Activated T-helper 1 cell treated with Interleukin-2 at 50 U/mL for 16 hours (primary cell): Measurements from ENCODE around the gene REL.
"Not testable (repeated sequence)": the region's sequence is repeated elsewhere in the genome, so short reads cannot be mapped to it uniquely, and the experiment has no call there.

Experiments used
- DNase-seq: peaks from one replicate; pipeline ENCODE4 v3.0.0-alpha.2; 2020; ENCODE audit warnings: low read depth

REL gene

DNA sequence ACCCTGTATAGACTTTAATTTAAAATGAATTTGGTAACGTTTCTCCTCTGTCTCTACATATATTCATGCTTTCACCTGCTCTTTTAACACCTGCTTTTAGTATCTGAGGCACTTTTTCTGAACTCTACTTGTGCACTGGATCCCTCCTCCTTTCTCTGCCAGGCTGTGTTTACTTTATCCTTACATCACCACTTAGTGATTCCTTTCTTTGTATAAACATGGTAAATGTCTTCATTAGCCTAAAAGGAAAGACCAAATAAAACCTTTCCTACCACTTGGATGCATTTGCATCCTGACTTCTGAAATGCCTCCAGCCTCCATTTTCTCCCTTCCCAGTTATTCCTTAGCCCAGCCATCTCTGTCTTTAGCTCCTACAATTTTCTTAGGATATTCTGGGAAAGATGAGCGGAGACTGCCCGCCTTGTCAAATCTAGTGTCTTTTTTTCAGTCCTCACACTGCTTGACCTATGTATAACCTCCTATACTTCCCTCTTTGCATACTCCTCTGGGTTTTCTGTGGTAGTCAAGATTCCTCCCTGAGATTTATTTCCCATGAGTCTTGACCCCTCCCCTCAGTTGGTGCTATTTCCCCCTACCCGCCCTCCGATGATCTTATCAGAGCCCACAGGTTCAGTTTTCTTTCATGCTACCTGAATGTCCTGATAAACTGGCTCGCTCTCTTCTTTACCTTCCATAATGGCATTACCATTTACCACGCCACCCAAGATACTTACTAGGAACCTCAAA, 44.8 kb downstream of the REL start:
- DNase-seq, result no peak

DNA sequence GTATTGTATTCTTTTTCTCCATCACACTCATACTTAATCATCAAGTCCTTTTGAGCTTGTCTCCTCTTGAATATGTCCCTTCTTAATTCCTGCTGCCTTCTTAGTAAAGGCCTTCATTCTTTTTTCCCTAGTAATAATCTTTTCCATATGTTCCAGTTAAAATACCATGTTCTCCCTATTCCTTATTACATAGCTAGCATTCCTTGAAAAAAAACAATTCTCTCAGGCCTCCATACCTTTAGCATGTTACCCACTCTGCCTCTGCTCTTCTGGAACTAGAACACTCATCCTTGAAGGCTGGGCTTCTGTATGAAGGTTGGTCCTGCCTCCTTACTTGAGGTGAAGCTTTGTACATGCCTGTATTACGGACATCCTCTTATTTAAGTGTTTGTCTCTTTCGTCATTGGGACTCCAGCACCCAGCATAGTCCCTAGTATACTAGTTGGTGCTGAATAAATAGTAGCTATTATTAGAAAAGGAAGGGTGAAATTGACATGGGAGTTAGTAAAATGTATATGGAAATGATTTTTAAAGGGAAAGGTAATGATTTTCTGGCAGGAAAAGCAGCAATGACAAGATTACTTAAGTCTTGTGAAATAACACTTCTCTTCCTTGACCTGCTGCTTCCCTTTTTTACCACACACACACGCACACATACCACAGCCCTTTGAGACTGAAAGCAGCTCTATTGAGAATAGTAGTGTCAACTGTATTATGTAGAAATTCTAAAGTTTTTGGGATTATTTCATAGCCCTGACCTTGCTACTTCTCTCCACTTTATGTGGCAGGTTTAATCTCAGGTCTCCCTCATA, 45.6 kb downstream of the REL start:
- no peak for DNase-seq

DNA sequence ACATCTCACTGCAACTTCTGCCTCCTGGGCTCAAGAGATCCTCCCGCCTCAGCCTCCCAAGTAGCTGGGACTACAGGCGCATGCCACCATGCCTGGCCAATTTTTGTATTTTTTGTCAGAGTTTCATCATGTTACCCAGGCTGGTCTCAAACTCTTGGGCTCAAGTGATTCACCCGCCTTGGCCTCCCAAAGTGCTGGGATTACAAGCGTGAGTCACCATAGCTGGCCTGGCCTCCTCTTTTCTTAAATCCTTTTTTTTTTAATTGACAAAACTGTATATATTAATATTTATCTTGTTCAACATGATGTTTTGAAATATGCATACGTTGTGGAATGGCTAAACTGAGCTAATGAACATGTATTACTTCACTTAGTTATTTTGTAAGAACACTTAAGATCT, 50.7 kb downstream of the REL start:
- DNase-seq, result not testable (repeated sequence)

DNA sequence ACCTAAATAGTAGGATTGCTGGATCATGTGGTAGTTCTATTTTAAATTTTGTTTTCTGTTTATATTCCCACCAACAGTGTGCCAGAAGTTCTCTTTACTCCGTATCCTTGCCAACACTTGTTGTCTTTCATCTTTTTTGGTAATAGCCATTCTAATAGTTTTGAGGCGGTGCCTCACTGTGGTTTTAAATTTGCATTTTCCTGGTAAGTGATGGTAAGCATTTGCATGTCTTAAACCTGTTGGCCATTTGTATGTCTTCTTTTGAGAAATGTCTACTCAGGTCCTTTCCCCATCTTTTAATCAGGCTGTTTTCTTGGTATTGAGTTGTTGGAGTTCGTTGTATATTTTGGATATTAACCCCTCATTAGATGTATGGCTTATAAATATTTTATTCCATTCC, 51.6 kb downstream of the REL start:
- DNase-seq, result no peak

DNA sequence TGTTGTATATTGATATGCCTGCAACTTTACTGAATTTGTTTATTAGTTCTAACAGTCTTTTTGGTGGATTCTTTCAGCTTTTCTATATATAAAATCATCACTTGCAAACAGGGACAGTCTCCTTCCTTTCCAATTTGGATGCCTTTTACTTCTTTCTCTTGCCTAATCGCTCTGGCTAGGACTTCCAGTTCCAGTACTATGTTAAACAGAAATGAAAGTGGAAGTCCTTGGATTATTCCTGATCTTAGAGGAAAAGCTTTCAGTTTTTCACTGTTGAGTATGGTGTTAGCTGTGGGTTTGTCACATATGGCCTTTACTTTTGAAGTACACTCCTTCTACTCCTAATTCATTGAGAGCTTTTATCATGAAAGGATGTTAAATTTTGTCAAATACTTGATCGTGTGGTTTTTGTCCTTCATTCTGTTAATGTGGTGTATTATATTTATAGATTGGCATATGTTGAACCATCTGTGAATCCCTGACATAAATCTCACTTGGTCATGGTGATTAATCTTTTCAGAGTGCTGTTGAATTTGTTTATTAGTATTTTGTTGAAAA, 52.9 kb downstream of the REL start:
- no peak for DNase-seq

DNA sequence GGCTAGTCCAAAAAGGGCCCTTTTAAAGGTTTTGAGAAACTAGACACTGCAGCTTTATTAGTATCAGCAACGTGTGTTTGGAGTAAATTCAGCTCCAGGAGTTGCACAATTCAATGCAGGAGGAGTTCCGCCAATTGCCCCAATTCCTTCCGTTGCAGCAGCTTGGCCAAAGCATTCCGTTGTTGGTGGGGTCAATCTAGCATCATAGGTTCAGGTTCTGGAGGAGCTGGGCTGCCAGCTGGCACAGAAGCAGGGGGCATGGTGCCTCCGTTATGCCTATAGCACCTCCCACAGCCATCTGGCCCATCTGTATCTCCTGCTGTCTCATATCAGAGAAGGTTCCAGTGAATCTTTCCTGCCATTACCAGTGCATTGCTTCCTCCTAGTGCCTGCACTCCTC, 55.4 kb downstream of the REL start:
- DNase-seq, result no peak

DNA sequence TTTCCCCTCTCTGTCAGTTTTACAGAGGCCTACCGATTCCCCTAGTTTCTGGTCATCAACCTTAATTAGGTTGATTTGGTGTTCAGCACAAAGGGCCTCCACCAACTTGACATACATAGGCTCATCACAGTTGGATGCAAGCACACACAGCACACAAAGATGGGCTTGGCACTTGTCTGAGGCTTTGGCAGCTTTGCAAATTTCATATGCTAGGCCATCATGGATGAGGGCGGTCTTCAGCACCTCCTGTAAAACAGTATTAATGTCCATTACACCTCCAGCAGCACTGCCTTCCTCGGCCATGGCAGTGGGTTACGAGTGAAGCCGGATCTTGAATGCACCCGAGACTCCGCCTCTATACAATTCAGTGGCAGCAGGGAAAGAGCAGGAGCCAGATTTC, 56.9 kb downstream of the REL start:
- no peak for DNase-seq

DNA sequence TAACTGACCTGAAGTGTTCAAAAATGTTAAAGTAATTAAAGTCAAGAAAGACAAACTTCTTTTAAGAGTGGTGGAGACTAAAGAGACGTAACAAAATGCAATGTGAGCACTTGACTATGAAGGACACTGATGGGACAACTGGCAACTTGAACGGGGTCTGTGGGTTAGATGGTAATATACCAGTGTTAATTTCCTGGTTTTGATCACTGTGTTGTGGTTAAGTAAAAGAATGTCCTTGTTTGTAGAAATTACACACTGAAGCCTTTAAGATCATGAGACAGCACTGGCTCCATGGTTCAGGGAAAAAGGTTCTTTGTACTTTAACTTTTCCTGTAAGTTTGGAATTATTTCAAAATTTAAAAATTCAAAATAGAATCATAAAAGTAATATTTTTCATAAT, 58.2 kb downstream of the REL start:
- no peak for DNase-seq

DNA sequence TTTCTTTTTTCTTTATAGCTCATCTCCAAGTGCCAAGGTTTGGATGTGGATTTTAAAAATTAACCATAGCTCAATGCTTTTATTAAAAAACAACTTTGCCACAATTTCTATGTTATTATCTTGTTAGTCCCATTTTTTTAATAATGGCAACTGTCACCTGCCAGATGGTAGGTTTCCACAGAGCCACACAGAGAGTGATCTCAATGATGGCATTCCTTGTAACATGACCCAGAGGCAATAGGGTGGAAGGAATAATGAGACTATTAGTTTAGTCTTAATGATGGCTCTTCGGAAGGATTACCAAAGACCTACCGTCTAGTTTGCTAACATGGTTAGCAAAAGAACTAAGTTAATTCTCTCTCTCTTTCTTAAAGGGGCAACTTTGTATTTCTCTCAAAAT, 64.0 kb downstream of the REL start:
- no peak for DNase-seq

DNA sequence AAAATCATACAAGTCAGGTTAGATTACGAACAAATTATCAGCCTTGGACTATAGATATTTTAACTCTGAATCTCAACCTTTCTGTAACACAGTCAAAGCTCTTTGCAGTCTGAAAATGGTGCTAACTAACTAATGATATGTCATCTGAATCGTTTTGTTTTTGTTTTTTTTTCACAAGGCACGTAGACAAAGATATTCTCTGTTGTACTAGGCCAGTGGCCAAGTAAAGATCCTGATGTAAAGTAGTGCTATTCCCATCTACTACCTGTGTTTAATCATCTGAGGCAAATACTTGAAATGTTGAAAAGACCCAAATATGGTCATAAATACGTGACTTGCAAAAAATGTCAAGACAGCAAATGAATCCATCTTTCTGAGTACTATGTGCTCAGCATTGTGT, 65.7 kb downstream of the REL start:
- no peak for DNase-seq

DNA sequence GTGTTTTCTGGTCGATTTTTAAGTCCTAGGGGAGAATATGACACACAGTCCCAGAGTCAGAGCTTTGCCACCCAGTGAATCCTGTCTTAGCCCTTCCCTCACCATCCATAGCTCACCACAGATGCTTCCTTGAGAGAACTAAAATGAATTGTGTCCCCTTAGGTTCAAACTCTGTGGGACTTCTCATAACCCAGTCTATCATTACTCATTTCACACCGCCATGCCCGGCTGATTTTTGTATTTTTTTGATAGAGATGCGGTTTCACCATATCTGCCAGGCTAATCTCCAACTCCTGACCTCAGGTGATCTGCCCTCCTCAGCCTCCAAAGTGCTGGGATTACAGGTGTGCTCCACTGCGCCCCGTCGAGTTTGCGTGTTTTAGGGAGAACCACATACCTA, 66.8 kb downstream of the REL start:
- DNase-seq, result no peak

DNA sequence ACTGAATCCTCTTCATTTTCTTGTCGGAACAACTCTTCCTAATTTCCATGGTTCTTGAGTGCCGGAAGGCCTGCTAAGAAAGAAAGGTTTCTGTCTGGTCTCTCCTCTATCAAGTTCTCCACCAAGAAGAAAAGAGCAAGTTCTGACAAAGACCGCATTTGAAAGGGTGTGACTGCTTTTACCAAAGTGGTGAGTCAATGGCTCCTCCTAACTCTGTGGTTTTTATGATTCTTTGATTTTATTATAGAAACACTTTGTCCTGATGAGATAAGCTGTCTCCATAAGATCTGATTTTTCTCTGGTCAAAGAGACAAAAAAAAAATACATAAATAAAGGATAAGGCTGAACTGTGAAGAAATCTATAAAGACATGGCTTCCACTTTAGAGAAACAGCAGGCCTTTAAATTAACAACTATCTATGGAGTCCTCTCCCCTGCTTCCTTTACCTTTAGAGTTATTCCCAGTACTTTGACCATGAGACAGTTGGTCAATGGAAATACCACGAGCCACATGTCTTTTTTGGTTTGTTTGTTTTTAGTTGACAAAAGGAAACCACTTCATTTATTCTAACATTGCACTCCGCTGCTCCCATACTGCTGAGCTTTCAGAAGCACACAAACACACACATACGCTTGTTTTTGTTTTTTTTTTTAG, 67.7 kb downstream of the REL start:
- no peak for DNase-seq

DNA sequence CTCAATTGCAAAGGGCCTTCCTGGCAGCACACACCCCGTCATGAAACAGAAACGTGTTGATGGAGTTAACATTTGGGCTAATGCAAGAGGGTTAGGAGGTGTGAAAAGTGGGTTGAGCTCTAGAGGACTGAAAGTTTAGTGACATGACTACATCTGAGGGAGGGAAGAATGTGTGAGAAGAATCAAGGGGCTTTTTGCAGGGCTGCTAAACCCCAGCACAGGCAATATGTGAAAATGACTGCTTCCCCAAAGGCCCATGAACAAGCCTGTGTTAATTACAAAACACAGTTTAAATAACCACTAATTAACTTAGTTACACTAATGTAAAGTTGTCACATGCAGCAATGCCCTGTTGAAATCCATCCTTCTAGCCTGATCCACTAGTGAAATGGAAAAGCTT, 72.8 kb downstream of the REL start:
- DNase-seq, result no peak

DNA sequence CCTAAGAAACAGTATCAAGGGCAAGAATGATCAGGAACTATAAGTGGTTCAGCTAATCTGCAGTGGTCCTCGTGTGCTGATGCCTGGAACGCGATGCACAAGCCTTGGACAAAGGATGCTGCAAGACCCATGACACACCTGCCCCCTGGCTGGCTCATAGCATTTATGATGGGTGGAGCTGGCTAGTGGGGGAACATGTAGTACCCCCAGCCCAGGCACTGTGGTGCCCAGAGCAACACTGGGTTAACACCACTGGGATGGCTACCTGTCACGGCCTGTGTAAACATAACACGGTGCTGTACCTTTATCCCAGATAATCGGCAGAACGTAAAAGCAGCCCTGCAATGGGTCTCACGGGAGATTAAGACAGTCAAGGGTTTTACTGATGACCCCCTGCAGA, 75.8 kb downstream of the REL start:
- DNase-seq, result no peak

DNA sequence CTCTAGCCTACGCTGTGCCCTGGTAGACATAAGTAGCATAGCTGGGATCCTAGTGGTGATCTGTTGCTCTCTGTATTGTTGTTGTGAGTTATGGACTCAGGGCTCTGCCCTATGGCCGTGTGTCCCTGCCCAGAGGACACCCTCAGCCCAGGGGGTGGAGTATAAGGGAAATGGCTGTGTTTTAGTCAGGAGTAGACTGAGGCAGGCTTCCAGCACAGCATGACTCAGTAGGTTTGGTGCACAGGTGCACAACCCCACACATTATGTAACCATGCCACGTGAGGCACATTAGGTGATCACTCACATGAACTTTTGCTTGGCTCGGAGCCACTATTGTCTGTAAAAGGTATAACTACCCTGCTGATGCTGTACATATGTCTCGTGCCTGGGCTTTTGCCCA, 76.3 kb downstream of the REL start:
- no peak for DNase-seq

DNA sequence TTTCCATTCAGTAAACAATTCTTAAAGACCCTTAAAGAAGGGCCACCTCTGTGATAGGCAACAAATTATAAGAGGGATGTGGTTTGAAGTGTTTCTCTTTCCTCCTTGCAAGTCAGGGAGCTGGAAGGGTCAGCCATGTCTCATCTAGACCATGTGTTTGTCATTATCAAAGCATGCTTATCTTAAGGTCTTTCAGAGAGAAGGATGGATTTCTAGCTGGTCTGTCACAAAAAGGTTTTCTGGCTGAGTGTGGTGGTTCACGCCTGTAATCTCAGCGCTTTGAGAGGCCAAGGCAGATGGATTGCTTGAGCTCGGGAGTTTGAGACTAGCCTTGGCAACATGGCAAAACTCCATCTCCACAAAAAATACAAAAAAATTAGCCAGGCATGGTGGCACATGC, 77.0 kb downstream of the REL start:
- DNase-seq, result no peak

DNA sequence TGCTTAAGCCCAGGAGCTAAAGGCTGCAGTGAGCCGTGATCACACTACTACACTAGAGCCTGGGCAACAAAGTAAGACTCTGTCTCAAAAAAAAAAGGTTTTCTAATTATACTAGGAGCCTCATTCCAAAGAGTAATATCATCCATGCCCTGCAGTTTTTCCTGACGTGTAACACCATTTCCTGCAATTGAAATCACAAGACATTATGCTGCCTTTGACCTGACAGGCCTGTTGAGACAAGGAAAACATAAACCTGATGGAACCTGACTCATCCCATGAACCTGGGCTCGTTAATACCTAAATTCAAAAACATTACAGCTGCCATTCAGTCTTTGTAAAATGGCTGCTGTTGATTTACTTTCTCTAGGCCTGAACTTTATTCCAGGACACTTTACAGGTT, 77.4 kb downstream of the REL start:
- DNase-seq, result no peak

DNA sequence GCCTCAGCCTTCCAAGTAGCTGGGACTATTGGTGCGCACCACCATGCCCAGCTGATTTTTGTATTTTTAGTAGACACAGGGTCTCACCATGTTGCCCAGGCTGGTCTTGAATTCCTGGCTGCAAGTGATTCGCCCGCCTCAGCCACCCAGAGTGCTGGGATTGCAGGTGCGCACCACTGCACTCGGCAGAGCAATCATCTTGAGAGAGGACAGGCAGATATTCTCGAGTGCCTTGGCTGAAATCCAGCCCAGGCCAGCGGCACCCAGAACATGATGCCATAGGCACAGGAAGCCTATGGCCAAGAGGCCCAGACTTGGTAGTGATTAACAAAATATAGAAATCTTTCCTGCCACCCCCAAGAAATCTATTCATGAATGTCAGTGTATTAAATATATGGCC, 78.1 kb downstream of the REL start:
- no peak for DNase-seq

DNA sequence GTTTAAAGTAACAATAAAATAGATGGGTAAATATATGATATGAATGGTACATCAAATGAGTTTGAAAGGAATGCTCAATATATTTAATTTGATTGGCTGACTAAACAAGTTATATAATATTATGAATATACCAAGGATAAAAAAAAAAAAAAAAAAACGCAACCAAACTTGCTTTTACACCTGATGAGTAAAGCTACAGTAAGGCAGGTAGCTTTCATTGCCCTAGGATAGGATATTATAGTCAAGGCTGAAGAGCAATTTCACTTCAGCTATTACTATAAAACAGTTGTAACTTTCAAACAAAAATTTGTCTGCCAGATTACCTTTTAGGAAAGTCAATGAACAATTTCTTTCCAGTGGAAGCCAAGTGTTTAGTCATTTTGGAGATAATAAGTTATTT, 79.3 kb downstream of the REL start:
- DNase-seq, result no peak

DNA sequence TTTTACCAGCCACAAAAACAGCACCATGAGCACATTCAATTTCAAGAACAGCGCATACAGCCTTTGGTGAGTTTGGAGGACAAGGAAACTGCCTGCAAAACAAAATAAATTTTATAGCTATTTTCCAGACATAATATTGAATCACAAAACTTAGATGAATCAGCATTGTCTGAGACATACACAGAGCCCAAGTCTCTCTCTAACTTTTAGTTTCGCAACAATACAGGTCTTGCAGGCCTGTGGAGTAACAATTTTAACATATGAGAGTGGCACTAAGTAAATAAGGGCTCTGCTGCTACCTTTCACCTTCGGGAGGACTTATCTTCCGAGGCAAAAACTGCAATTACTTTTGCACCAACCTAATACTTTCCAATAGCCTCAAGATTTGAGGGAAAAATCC, 80.1 kb downstream of the REL start:
- no peak for DNase-seq

DNA sequence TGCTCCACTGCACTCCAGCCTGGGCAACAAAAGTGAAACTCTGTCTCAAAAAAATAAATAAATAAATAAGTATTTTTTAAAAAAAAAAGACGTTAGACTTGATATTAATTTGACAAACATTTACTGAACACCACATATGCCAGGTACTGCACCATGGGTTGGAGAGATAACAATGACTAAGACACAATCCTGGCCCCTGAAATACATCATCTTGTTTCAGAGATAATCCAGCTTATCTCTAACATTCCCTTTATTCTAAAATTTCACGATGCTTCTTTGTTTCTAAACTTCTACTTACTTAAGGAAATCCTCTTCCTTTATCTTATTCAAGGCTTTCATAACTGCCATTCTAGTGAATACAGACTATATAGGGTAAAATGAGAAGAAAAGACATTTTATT, 81.2 kb downstream of the REL start:
- no peak for DNase-seq

DNA sequence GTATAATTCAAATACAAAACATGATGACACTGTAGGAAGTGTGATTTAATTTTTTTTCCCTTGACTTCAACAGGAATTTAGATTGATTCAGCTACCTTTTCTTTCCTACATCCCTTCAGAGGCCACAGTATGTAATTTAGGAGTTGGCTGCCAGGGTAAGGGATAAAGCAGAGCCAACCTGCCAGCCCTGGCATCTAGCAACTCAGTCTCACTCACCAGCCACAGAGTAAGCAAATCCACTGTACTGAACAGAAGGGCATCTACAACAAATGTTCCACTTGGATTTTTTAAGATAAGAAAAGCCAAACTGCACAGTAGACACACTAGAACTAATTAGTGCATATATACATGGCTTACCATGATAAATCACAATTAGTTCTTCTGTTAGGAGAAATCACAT, 81.8 kb downstream of the REL start:
- no peak for DNase-seq
